GM20000 (cell line): ENCODE data around the gene CADPS.

ENCODE experiments used
- DNase-seq: peaks from one replicate; pipeline ENCODE4 v3.0.0; 2012; ENCODE audit warnings: low spot score
- TF ChIP-seq, protein P1 (sequence below): IDR thresholded peaks from 2 replicates; pipeline ENCODE4 v1.5.1; 2012; ENCODE audit warnings: mild to moderate bottlenecking, control low read depth; ENCODE audit errors: extremely low read depth, missing control alignments

CADPS gene

DNA sequence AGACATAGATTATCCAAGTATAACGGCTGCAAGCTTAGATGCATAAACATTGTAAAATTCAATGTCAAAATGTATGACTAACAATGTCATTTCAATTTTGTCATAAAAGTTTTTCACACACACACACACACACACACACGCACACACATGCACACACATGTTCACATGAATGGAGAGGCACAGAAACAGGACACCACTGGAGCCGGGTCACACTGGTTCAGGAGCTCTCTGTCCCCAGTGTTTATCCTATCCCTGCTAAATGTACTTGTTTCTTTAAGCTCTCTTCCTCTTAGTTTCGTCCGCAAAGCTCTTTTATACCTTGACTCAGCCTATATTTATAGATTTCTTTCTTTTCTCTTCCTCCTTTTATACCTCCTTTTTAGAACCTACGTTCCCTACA is 249.9 kb downstream of the CADPS start:
- no peak for DNase-seq
- TF ChIP-seq, protein P1, sequence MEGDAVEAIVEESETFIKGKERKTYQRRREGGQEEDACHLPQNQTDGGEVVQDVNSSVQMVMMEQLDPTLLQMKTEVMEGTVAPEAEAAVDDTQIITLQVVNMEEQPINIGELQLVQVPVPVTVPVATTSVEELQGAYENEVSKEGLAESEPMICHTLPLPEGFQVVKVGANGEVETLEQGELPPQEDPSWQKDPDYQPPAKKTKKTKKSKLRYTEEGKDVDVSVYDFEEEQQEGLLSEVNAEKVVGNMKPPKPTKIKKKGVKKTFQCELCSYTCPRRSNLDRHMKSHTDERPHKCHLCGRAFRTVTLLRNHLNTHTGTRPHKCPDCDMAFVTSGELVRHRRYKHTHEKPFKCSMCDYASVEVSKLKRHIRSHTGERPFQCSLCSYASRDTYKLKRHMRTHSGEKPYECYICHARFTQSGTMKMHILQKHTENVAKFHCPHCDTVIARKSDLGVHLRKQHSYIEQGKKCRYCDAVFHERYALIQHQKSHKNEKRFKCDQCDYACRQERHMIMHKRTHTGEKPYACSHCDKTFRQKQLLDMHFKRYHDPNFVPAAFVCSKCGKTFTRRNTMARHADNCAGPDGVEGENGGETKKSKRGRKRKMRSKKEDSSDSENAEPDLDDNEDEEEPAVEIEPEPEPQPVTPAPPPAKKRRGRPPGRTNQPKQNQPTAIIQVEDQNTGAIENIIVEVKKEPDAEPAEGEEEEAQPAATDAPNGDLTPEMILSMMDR: no peak

DNA sequence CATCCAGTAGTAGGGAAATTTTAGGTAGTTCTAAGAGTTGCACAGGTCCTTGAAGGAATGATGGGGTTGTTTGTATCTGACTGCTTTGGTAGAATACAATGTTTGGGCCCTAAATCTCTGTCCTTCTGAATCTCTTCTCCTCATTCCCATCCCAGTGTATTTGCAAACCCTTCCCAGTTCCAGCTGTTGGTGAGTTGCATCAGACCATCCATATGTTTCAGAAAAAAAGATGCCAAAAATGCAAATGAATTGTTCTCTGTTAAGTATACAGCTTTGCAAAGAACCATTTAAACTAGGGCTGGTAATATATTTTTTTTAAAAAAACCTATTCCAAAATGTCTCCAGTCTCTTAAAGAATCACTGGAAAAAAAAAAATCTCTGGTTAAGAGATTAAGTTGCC is 251.0 kb downstream of the CADPS start:
- no peak for DNase-seq
- TF ChIP-seq, protein P1: no peak

DNA sequence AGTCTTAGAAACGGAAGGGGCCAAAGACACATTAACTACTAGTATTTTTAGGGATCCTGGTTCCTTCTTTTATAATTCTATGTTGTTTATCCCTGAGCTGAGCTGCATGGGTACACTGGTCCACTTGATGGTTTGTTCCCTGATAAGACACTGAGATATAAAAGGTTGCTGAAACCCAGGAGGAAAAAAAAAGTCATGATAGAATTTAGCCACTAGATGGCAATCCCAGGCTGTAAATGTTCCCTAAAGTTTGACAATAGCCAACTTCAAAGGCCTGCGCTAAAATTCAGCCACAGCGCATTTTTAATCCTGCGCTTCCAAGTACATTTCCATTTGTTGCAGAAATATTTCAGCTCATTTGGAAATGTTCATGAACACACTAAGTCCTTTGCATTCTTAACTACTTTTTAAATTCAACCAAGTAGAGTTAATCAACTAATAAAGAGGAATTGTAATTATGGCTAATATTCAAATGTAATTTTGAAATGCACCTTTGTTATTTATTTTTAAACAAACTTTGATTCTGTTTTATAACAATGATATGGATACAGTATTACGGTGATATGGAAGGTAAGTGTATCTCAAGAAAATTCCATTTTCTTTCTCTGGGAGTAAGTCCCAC is 252.6 kb downstream of the CADPS start:
- TF ChIP-seq, protein P1: no peak
- DNase-seq: peak; percentile 38

DNA sequence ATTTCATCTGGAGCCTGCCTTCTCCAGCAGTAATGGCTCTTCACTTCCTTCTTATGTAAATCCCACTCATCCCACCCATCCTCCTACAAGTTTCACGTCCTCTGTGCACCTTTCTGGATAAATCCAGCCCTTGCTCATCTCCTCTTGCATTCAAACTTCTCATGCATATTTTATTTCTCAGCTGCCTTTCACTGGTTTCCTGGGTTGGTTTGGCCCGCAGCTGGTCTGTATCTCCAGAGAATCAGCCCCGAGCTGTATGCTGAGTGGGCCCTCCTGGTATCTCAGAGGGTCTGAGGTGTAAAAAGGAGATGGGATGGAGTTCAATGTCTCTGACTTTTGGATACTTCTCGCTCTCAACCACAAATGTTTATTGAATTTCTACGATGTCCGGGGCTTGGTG is 253.3 kb downstream of the CADPS start:
- no peak for DNase-seq
- TF ChIP-seq, protein P1: no peak

DNA sequence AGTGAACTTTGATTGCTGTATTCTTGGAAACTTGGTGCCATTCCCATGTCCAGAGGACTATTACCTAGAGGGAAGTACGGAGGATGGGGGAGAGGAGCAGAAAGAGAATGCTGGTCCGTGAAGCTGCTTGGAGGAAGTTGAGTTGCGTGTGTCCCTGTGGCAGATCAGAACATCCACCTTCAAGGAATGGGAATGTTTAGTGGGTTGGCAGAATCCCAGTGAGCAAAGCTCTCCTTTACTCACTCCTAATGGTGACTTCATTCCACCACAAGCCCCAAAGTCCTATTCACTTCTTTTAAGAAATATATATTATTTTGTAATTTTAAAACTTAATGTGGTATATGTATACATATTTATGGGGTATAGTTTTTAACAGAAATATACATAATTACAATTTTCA is 254.0 kb downstream of the CADPS start:
- no peak for DNase-seq
- TF ChIP-seq, protein P1: no peak

DNA sequence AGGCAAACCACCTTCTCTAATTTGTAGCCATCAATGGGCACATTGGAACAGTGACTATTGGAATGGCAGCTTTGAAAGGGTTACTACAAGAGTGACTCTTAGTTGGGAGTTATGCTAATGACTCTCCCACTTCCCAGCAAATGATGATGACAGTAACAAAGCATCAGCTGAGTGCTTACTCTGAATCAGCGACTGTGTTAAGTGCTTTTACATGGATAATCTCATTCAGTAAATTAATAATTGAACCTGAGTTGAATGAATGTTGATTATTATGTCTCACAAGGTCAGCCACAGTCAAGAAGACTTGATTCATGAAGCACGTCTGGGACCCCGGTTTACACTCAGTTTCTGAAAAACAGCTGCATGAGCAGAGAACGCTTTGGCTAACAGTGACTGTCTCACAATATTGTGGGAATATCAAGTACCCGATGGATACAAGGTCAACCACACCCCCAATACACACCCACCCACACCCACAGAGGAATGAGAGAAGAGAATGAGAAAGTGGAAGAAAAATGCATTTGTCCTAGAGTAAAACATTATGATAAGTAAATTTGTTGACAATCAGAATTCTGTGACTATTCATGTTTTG is 259.9 kb downstream of the CADPS start:
- no peak for DNase-seq
- TF ChIP-seq, protein P1: no peak

DNA sequence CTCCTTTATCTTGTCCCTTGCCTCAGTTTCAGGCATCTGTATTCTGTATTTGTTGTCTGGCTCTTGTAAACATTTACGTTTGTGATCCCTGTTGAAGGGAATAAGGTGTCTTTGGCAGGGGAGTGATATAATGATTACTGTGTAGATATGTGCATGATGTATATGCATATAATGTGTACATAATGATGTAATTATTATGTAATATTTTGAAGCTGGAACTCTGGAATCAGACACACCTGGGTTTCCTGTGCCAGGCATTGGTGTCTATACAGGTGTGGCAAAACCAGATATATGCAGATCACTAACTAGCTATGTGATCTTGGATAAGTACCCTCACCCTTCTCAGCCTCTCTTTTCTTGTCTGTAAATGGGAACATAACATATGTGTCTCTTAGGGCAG is 260.7 kb downstream of the CADPS start:
- no peak for DNase-seq
- TF ChIP-seq, protein P1: no peak
